Measurements from ENCODE around the gene GPR4.
A peak's percentile ranks its signal among the peaks of the same experiment; 100 is the strongest.

The GPR4 gene

GRCh38 chr19:45558399-45558878, 43.6 kb downstream of the GPR4 start:
- TF ChIP-seq Cebpa-rat (IDR thresholded peaks at IDR 0.05), result no peak
- no peak overlapping the region for H3K27ac ChIP-seq
- no peak overlapping the region for H3K9ac ChIP-seq
- no peak overlapping the region for H3K4me3 ChIP-seq
- no peaks in the 10 kb centered on the region for H3K27me3 ChIP-seq
- no peaks in the 10 kb centered on the region for H3K9me3 ChIP-seq (replicated peaks in 1 of 11)
- peaks cover 0 to 77% (median 41%) of the 10 kb centered on the region in 11 experiments; a peak in 19 of 22 replicates for H4K20me1 ChIP-seq
- no peak overlapping the region for H3K4me2 ChIP-seq
- H3K36me3 ChIP-seq, result peaks cover 2 to 13% (median 6%) of the 10 kb centered on the region in 11 experiments; a peak in 19 of 22 replicates
- peaks cover 0 to 5% (median 0%) of the 10 kb centered on the region in 10 experiments; a peak in 1 of 20 replicates for H3K4me1 ChIP-seq

GRCh38 chr19:45556835-45557234, 45.2 kb downstream of the GPR4 start:
- H3K9ac ChIP-seq, result 0 out of 22 replicates have a peak overlapping the region, but pooled peaks of 1 of the 11 experiments have one; percentile 1
- no peak overlapping the region for H3K4me3 ChIP-seq
- no peak overlapping the region for H3K4me2 ChIP-seq
- H3K36me3 ChIP-seq, result peaks cover 9 to 20% (median 14%) of the 10 kb centered on the region in 11 experiments; a peak in 19 of 22 replicates
- no peak overlapping the region for H3K27ac ChIP-seq
- no peaks in the 10 kb centered on the region for H3K27me3 ChIP-seq
- no peak for TF ChIP-seq Cebpa-rat (IDR thresholded peaks at IDR 0.05)
- H4K20me1 ChIP-seq, result peaks cover 0 to 78% (median 43%) of the 10 kb centered on the region in 11 experiments; a peak in 19 of 22 replicates
- H3K4me1 ChIP-seq, result no peaks in the 10 kb centered on the region
- H3K9me3 ChIP-seq (replicated peaks in 1 of 11), result no peaks in the 10 kb centered on the region

GRCh38 chr19:45554481-45554880, 47.5 kb downstream of the GPR4 start:
- no peak for TF ChIP-seq Cebpa-rat (IDR thresholded peaks at IDR 0.05)
- H3K36me3 ChIP-seq, result peaks cover 9 to 18% (median 14%) of the 10 kb centered on the region in 11 experiments; a peak in 19 of 22 replicates
- no peak overlapping the region for H3K4me3 ChIP-seq
- no peak overlapping the region for H3K4me2 ChIP-seq
- no peaks in the 10 kb centered on the region for H3K27me3 ChIP-seq
- H3K4me1 ChIP-seq, result peaks cover 0 to under 1% (median 0%) of the 10 kb centered on the region in 10 experiments; a peak in 2 of 20 replicates
- peaks cover 0 to 86% (median 45%) of the 10 kb centered on the region in 11 experiments; a peak in 18 of 22 replicates for H4K20me1 ChIP-seq
- H3K27ac ChIP-seq, result no peak overlapping the region
- H3K9ac ChIP-seq, result no peak overlapping the region
- no peaks in the 10 kb centered on the region for H3K9me3 ChIP-seq (replicated peaks in 1 of 11)

- H4K20me1 ChIP-seq, result peaks cover 0 to 81% (median 43%) of the 10 kb centered on the region in 11 experiments; a peak in 18 of 22 replicates
- H3K36me3 ChIP-seq, result peaks cover 9 to 18% (median 14%) of the 10 kb centered on the region in 11 experiments; a peak in 19 of 22 replicates
- H3K9me3 ChIP-seq (replicated peaks in 1 of 11), result no peaks in the 10 kb centered on the region
- no peak overlapping the region for H3K27ac ChIP-seq
- no peak overlapping the region for H3K4me2 ChIP-seq
- TF ChIP-seq Cebpa-rat (IDR thresholded peaks at IDR 0.05), result no peak
- no peak overlapping the region for H3K9ac ChIP-seq
- no peaks in the 10 kb centered on the region for H3K27me3 ChIP-seq
- H3K4me1 ChIP-seq, result peaks cover 0 to 8% (median 0%) of the 10 kb centered on the region in 10 experiments; a peak in 3 of 20 replicates
- H3K4me3 ChIP-seq, result no peak overlapping the region
These were observed 48.5 kb downstream of the GPR4 start for GRCh38 chr19:45553464-45553863.

GRCh38 chr19:45547965-45548609, 53.9 kb downstream of the GPR4 start:
- Histone ChIP-seq H3K4me2 (no peak overlapping the region), H3K4me1 (peaks cover 10 to 17% (median 12%) of the 10 kb centered on the region in 10 experiments), H3K36me3 (peaks cover 1 to 9% (median 4%) of the 10 kb centered on the region in 11 experiments; a peak in 18 of 22 replicates), H3K9me3 (replicated peaks in 1 of 11) (no peaks in the 10 kb centered on the region), H3K27ac (no peak overlapping the region), H3K4me3 (no peak overlapping the region), H3K27me3 (no peaks in the 10 kb centered on the region), H4K20me1 (peaks cover 0 to 46% (median 5%) of the 10 kb centered on the region in 11 experiments; a peak in 7 of 22 replicates), H3K9ac (no peak overlapping the region)
- TF ChIP-seq Cebpa-rat (IDR thresholded peaks at IDR 0.05), result no peak

- H3K27me3 ChIP-seq, result no peaks in the 10 kb centered on the region
- TF ChIP-seq Cebpa-rat (IDR thresholded peaks at IDR 0.05), result no peak
- no peak overlapping the region for H3K9ac ChIP-seq
- H3K4me1 ChIP-seq, result peaks cover 13 to 17% (median 15%) of the 10 kb centered on the region in 10 experiments
- peaks cover 0 to 38% (median 5%) of the 10 kb centered on the region in 11 experiments; a peak in 6 of 22 replicates for H4K20me1 ChIP-seq
- no peak overlapping the region for H3K27ac ChIP-seq
- peaks cover 0 to 4% (median 0%) of the 10 kb centered on the region in 11 experiments; a peak in 3 of 22 replicates for H3K36me3 ChIP-seq
- no peaks in the 10 kb centered on the region for H3K9me3 ChIP-seq (replicated peaks in 1 of 11)
- no peak overlapping the region for H3K4me2 ChIP-seq
- H3K4me3 ChIP-seq, result no peak overlapping the region
These were observed 54.7 kb downstream of the GPR4 start for GRCh38 chr19:45547211-45547770.

GRCh38 chr19:45542234-45542668, 59.8 kb downstream of the GPR4 start:
- H3K4me2 ChIP-seq, result no peak overlapping the region
- no peaks in the 10 kb centered on the region for H3K27me3 ChIP-seq

More at GRCh38 chr19:45542234-45542668, 59.8 kb downstream of the GPR4 start:
- Histone ChIP-seq H3K4me3 (no peak overlapping the region), H3K36me3 (peaks cover 0 to 12% (median 0%) of the 10 kb centered on the region in 11 experiments; a peak in 2 of 22 replicates), H3K9ac (no peak overlapping the region), H3K4me1 (peaks cover 9 to 21% (median 15%) of the 10 kb centered on the region in 10 experiments), H3K9me3 (replicated peaks in 1 of 11) (peaks cover 12 to 24% (median 17%) of the 10 kb centered on the region in 11 experiments), H4K20me1 (peaks cover 0 to 6% (median 0%) of the 10 kb centered on the region in 11 experiments; a peak in 3 of 22 replicates), H3K27ac (no peak overlapping the region)
- TF ChIP-seq Cebpa-rat (IDR thresholded peaks at IDR 0.05), result no peak
